Neural progenitor cell (in vitro differentiated cells): ENCODE measurements around the gene PTPRN2.

Source experiments
- CTCF ChIP-seq: fragments of 200-600 bp; sonication (generic); IDR thresholded peaks from 2 replicates; pipeline ENCODE4 v1.5.1; 2017; ENCODE audit warnings: antibody characterized with exemption, mild to moderate bottlenecking
- EZH2 ChIP-seq: fragments of 200-600 bp; sonication (generic); IDR thresholded peaks from 2 replicates; pipeline ENCODE4 v1.6.1; 2017; ENCODE audit warnings: antibody characterized with exemption, mild to moderate bottlenecking, moderate library complexity
- EZH2phosphoT487 ChIP-seq: fragments of 200-600 bp; sonication (generic); IDR thresholded peaks from 2 replicates; pipeline ENCODE4 v1.6.1; 2017; ENCODE audit warnings: antibody characterized with exemption

- no peak for TF ChIP-seq CTCF
- no peak for TF ChIP-seq EZH2phosphoT487
- no peak for TF ChIP-seq EZH2
Measured at GRCh38 chr7:157670490-157671357, 916.9 kb downstream of the PTPRN2 start.
